H54 (cell line): ENCODE data around the gene SDK1.
"Not testable (repeated sequence)": the region's sequence is repeated elsewhere in the genome, so short reads cannot be mapped to it uniquely, and the experiment has no call there.

Experiments used
- DNase-seq: peaks from one replicate; pipeline ENCODE4 v3.0.0; 2011; ENCODE audit warnings: low spot score, mixed read lengths; ENCODE audit not compliant: insufficient read length
- FAIRE-seq: peaks from 3 replicates; lab custom pipeline; 2011; peaks lifted over from hg19 to GRCh38; lab: Jason Lieb, UNC
- POLR2A ChIP-seq: IDR thresholded peaks from 2 replicates; pipeline ENCODE4 v1.6.1; 2011; ENCODE audit warnings: low read depth, mild to moderate bottlenecking, low read length

The SDK1 gene

DNA sequence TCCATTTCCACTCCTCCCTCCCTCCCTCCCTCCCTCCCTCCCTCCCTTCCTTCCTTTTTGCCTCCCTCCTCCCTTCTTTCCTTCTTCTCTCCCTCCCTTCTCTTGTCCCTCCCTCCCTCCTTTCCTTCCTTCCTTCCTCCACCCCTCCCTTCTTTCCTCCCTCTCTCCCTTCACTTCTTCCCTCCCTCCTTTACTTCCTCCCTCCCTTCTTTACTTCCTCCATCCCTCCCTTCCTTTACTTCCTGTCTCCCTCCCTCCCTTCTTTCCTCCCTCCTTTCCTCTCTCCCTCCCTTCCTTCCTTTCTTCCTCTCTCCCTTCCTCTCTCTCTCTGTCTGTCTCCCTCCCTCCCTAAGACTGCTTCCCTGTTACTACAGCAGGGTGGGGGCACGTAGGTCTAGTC is 782.5 kb downstream of the SDK1 start:
- DNase-seq (no peak), FAIRE-seq (no peak)
- TF ChIP-seq POLR2A, result no peak

DNA sequence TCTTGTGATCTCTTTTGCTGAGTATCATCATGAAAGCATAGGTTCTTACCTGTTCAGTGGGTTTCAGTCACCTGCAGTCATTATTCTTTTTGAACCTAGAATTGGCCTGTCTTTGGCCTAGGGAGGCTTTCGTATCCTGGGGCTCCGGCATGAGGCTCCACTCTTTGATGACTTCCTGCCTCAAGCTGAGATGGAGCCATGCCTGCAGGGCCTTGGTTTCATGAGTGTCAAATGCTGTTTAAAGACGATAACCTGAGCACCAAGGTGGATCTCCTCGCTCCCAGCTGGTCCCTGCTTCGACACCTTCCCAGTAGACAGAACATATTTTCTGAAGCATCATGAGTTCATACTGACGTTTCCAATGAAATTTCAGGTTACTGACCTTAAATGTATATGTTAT is 783.2 kb downstream of the SDK1 start:
- TF ChIP-seq POLR2A, result no peak
- DNase-seq (no peak), FAIRE-seq (no peak)

DNA sequence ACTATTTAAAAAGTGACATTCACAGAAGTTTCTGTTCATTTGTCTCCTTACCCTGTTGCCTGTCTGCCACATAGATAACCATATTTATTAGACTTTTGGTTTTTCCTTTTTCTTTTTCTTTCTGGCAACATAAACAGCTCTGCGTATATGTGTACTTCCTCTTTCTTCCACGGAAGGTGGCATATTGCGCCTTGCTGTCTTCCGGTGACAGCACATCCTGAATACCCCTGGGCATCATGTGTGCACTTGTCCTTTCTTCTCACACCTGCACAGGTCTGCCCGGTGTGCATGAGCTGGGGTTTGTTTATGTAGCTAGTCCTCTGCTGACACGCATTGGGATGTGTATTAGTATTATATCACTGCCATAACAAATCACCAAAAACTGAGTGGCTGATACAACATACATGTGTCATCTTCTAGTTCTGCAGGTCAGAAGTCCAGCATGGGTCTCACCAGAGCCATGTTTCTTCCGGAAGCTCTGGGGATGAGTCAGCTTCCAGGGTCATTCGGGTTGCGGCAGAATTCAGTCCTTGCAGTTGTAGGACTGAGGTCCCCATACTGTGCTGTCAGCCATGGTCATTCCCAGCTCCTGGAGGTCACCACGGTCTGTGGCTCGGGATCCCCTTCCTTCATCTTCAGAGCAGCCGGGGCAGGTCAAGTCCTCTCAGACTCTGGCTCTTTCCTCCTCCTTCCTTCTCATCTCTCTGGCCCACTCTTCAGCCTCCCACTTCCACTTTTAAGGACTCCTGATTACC is 785.1 kb downstream of the SDK1 start:
- FAIRE-seq (no peak), DNase-seq (no peak)
- no peak for TF ChIP-seq POLR2A

DNA sequence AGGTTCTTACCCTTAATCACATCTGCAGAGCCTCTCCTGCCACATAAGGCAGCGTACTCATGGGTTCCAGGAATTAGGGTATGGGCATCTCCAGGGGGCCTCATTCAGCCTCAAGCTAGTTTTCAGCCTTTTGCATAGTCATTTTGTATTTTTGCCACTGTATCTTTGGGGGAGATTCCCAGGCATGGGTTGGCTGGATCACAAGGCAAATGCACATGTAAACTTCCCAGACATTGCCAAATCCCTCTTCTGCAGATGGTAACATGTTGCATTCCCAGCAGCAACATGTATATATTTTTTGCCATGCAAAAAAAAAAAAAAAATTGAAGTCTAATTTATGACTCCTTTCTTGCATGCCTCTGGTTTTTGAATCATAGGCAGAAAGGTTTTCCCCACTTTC is 785.7 kb downstream of the SDK1 start:
- FAIRE-seq (no peak), DNase-seq (no peak)
- TF ChIP-seq POLR2A, result no peak

DNA sequence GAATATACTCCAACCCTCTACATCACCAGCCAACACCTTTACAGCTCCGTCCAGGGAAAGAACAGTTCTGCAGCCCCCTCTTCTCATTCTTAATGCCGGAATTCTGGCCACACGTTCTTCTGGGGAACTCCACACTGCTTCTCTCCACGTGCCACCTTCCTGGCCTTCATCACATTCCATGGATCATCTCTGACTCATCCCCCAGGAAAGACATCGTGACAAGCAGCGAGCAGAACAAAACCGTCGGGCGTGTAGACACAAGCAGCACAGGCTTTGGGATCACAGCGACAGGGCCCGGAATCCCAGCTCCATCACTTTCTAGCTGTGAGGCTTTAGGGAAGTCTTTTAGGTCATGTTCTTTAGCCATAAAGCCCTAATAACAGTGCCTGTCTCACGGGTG is 790.7 kb downstream of the SDK1 start:
- TF ChIP-seq POLR2A, result no peak
- no peak for DNase-seq
- FAIRE-seq, result no peak

DNA sequence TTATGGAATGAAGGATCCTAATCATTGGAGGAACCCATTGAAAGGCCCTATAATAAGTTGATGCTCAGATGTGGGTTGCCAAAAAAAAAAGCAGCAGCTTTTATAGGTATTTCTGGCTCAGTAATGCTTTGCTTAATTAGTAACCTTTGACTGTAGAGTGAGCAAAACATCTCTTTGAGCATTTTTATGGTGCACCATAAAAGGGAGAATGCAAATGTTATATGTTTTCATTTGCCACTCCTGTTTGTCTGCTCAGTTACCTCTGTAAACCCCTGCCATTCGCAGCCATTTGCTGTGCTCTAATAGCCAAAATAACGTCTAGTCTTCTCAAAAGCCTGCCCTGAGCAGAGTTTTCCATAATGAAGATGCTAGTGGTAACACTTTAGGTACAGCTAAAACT is 792.0 kb downstream of the SDK1 start:
- FAIRE-seq, result no peak
- DNase-seq, result no peak

DNA sequence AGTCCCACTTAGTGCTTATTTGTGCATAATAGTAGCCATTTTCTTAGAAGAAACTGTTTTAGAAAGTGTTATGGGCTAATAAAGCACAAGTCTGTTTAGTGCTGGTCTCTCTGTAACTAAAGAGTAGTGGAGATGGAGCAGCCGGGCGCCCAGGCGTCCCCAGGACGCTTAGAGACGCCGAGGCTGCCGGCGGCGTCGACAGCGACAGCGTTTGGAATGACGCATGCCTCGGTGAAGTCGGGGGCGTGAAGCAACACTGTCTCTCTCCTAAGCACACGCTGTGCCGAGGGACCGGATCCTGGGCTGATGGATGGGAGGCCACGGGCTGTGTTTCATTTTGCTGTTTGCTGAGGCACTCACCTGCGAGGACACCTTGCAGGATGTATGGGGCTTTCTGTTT is 792.4 kb downstream of the SDK1 start:
- TF ChIP-seq POLR2A, result no peak
- FAIRE-seq, result no peak
- no peak for DNase-seq

More for the DNA sequence above, 792.0 kb downstream of the SDK1 start:
- no peak for TF ChIP-seq POLR2A

DNA sequence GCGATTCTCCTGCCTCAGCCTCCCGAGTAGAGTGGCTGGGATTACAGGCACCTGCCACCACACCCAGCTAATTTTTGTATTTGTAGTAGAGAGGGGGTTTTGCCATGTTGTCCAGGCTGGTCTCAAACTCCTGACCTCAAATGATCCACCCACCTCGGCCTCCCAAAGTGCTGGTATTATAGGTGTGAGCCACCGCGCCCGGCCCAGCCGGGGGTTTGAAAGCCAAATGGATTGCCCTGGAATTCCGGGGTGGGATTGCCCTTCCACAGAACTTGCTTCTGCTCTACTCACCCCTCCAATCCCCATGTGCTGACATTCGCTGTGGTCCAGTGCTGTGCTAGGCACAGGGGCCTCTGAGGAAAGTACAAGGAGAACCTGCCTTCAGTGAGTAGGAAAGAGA is 793.1 kb downstream of the SDK1 start:
- DNase-seq, FAIRE-seq: not testable (repeated sequence)

DNA sequence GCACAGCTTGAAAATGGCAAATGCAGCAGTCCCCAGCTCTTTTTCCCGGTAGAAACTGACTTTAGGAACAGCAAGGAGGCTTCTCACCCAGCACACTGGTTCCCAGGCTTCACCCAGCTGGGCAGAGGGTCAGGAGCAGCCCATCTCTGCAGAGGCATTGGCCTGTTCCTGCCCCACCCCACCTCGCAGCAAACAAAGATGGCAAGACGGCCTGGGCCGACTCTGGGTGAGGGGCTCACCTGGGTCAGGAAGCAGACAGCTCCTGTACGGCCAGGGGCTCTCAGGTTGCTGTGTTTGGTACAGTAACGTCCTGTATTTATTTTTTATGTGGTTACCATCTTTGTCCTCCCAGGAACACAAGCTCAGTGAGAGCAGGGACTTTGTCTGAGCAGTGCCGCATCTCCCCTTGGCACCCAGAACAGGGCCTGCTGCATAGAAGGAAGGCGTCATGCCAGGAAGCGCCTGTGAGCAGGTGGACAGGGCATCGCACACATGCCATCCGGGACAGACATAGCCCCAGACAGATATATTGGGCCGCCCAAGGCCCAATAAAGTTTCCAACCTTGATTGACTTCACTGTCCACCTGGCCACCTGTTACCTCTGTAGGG is 796.1 kb downstream of the SDK1 start:
- no peak for DNase-seq
- no peak for FAIRE-seq
- no peak for TF ChIP-seq POLR2A

DNA sequence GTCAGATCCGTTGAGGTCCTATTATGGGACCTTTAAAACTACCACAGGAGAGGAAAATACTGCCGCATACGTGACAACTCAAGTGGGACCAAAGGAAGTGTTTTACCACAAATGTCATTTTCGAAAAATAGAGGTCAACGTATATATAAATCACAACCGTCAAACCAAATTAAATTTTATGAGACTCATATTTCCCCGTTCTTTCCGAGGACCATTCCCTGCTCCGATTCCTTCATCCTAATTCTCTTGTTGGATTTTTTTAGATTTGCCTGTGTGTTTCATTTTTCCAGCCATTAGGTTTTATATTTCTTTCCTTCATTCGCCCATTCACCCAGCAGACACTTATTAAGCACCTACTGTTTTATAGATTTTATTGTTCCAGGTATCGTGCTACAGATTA is 797.1 kb downstream of the SDK1 start:
- TF ChIP-seq POLR2A, result no peak
- FAIRE-seq (no peak), DNase-seq (no peak)

DNA sequence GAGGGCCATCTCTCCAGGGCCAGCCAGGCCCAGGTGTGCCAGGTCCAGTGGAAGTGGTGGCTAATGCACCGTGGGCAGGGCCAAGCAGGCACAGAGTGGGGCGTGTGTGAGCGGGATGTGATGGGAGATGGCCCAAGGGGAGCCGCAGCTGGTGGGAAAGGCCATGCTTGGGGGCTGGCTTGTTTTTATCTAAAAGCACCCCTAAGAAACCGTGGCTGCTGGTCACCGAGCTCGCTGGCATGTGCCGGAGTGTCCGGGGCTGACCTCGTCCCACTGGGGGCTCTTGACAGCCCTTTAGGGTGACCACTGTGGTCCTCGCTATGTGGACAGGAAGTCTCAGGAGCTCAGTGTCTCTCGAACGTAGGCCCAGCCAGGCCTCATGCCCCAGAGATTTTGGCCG is 798.6 kb downstream of the SDK1 start:
- FAIRE-seq (no peak), DNase-seq (no peak)
- no peak for TF ChIP-seq POLR2A

DNA sequence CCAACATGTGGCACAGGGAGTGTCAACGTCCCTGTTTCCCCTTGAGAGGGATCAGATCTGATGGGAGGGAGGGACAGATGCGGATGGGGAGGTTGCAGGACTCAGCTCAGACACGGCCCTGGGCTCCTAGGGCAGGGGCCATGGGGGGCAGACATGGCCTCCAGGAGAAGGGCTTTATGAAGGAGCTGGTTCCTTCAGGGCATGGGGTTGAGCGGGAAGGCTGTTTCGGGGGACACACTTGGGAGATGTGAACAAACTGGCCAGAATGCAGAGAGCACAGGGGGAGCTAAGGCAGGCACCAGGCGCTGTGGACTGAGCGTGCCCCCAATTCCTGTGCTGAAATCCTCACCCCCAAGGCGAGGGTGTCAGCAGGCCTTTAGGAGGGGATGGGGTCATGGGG is 799.1 kb downstream of the SDK1 start:
- no peak for TF ChIP-seq POLR2A
- DNase-seq (no peak), FAIRE-seq (no peak)

DNA sequence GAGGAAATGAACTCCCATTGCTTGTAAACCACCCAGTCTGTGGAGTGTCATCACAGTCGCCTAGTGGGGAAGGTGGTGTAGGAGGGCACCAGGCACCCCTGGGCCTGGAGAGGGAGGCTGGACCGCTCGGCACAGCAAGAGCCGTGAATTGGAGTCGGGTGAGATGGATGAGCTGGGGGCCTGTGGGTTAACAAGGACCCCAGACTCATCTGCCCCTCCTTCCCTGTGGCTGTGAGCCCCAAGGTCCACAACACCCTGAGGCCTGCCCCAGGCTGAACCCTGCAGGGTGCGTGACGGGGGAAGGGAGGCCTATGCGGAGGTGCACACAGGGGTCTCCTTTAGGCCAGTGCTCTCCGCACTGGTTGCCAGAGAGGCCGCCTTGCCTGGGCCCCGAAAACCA is 799.6 kb downstream of the SDK1 start:
- no peak for FAIRE-seq
- no peak for TF ChIP-seq POLR2A
- DNase-seq, result no peak

DNA sequence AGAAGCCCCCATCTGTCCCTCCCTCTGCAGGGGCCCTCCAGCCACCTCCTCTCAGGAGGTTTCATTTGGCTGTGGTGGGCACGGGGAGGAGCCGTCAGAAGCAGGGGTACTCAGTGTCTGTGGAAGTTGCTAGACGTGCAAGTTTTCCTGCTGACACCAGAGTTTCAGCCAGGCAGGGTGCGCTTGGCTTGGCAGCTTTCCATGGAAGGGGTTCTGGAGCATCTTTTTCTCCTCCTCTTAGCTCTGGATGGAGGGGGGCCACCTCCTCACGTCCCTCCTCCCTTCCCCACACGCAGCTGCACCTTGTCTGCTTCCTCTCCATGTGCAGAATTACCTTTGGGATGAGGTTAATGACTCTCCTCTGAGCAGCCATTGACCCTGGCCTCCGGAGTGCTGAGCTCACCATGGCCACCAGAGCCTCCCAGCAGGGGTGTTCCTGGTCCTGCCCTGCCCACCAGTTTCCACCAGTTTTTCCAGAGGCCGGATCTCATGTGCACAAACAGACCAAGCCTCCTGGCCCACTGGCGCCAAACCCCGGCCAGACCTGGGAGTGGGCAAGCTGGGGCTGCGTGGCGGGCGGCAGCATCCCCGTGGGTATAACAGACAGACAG is 801.3 kb downstream of the SDK1 start:
- DNase-seq, result peak; percentile 76
- no peak for FAIRE-seq

More for the DNA sequence above, 801.3 kb downstream of the SDK1 start:
- TF ChIP-seq POLR2A, result no peak
